SJCRH30 (cell line): ENCODE measurements around the gene LRRC32. TPM values are rescaled to one million over a fixed set of nuclear protein-coding genes. Genes with fewer than 3 reads are reported as not detected.

Experiments used
- DNase-seq, 2 experiments: peaks; one replicate each; pipeline ENCODE4 v3.0.0-alpha.2; 2015 to 2020
- H3K27ac ChIP-seq: fragments of 250-450 bp; sonication (Bioruptor Pico); 2 replicates; pipeline ENCODE4 v1.5.1; 2020; ENCODE audit warnings: mild to moderate bottlenecking, moderate library complexity
- H3K27me3 ChIP-seq: fragments of 250-450 bp; sonication (Bioruptor Pico); 2 replicates; pipeline ENCODE4 v1.5.1; 2020; ENCODE audit warnings: mild to moderate bottlenecking, moderate library complexity
- H3K36me3 ChIP-seq: fragments of 250-450 bp; sonication (Bioruptor Pico); 2 replicates; pipeline ENCODE4 v1.5.1; 2020; ENCODE audit warnings: mild to moderate bottlenecking, moderate library complexity
- H3K4me1 ChIP-seq: fragments of 250-450 bp; sonication (Bioruptor Pico); 2 replicates; pipeline ENCODE4 v1.5.1; 2020; ENCODE audit warnings: mild to moderate bottlenecking, moderate library complexity
- H3K4me3 ChIP-seq: fragments of 250-450 bp; sonication (Bioruptor Pico); 2 replicates; pipeline ENCODE4 v1.5.1; 2020; ENCODE audit warnings: mild to moderate bottlenecking, moderate library complexity
- H3K9me3 ChIP-seq: fragments of 250-450 bp; sonication (Bioruptor Pico); replicated peaks from 2 replicates; pipeline ENCODE4 v1.5.1; 2020; ENCODE audit warnings: mild to moderate bottlenecking, moderate library complexity
- total RNA-seq: library from RNA; depleted of rRNA; stranded (reverse); fragments of >200 nt; shearing (Covaris generic); gene quantifications from 2 replicates; pipeline ENCODE4 v1.2.3, GENCODE V29; 2014

LRRC32 gene
- total RNA-seq, 1 experiment from 2014 or later: 0.30 TPM

DNA sequence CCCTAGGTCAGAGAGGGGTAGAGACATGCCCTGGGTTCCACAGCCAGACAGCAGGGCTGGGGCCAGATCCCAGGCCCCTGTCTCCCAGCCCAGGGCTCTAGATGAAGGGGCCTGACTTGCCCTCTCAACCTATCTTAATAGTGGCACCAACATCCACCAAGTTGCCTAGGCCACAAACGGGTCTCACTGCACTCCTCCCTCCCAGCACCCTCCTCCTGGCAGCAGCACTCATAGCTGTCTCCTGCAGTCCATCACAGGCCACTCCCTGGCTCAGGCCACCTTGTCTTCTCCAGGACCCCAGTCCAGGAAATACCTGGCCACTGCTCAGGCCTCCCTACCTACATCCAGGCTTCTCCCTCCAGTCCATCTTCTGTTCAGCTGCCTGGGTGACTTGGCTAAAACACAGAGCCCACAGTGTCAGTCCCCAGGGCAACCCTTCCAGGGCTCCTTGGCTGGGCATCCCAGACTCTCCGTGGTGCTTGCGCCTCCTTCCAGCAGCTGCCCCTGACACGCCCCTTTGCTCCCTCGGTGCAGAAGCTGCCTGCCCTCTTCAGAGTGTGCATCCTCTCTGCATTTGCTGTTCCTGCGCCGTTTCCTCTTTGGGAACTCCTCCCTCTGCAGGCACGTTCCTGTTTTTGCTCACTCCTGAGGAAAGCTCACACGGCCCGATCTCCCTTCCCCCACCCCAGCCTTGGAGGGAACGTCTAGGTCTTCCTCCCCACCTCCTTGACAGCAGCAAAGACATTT, 40.5 kb downstream of the LRRC32 start:
- Histone ChIP-seq H3K27me3 (no peaks in the 10 kb centered on the region), H3K27ac (no peak overlapping the region), H3K4me1 (peaks cover 5% of the 10 kb centered on the region; the same call in 1 of the 2 replicates), H3K4me3 (no peak overlapping the region), H3K36me3 (no peaks in the 10 kb centered on the region), H3K9me3 (no peaks in the 10 kb centered on the region)
- peak; percentile 13 to 24 for DNase-seq

DNA sequence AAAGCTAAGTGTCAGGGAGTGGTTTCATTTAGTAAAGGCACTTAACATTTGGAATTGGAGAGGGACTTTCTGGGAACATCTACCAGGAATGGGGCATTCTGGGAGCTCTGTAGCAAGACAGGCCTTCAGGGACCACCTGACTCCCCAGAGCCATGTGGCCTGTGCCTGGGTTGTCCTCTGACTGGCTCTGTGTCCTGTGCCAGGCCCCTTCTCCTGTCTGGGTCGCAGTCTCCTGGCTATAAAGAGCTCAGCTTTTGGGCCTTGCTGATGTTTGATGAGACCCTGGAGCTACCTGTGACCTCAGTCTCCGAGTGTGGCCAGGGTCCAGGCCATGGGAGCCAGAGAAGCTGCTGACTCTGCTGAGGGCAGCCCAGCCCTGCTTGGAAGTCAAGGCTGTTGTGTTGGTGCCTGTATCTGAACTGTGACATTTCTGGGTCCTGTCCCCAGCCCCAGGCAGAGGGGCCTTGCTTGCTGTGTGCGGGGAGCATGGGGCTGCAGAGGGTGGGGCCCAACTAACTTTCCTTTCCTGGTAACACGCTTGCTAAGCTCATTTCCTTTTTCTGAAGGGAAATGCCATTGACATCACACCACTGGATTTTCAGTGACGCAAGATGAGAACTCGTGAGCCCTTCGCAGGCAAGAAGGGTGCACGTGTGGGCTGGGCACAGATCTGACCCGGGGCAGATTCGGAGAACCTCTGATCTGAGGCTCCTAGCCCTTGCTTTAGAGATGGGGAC, 41.3 kb downstream of the LRRC32 start:
- no peaks in the 10 kb centered on the region for H3K36me3 ChIP-seq
- no peak for DNase-seq
- no peak overlapping the region for H3K4me3 ChIP-seq
- no peaks in the 10 kb centered on the region for H3K9me3 ChIP-seq
- H3K27me3 ChIP-seq: no peaks in the 10 kb centered on the region
- H3K27ac ChIP-seq: no peak overlapping the region
- H3K4me1 ChIP-seq: peaks cover 5% of the 10 kb centered on the region; the same call in 1 of the 2 replicates

DNA sequence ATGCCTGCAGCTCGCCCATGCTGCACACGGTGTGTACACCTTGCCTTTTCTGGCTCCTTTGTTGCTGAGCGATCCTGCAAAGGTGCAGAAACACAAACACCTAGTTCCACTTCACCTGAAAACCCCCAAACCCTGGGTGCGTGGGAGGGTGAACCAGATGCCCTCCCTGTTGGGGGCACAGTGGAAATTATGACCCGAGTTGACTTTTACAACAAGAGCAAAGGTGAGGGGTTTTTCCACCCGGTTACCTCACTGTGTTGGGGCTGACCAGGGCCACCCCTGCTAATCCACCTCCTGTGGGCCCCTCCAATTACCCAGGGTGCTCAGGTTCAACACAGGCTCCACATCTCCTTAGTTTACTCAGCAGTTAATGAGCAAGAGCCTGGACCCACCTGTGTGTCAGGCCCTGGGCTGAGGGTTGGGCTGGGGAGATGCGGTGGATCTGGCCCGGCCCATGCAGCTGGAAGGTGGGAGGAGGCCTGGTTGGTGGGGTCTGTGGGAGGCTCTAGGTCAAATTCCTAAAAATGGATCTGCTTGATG, 42.1 kb downstream of the LRRC32 start:
- no peak for DNase-seq
- H3K27ac ChIP-seq: no peak overlapping the region
- H3K4me1 ChIP-seq: peaks cover 5% of the 10 kb centered on the region; the same call in 1 of the 2 replicates
- H3K9me3 ChIP-seq: no peaks in the 10 kb centered on the region
- no peak overlapping the region for H3K4me3 ChIP-seq
- no peaks in the 10 kb centered on the region for H3K36me3 ChIP-seq
- H3K27me3 ChIP-seq: no peaks in the 10 kb centered on the region

- no peak overlapping the region for H3K4me3 ChIP-seq
- no peak overlapping the region for H3K27ac ChIP-seq
- no peaks in the 10 kb centered on the region for H3K9me3 ChIP-seq
- H3K4me1 ChIP-seq: peaks cover 5% of the 10 kb centered on the region; the same call in 1 of the 2 replicates
- H3K36me3 ChIP-seq: no peaks in the 10 kb centered on the region
- DNase-seq: no peak
- H3K27me3 ChIP-seq: no peaks in the 10 kb centered on the region
Measured at GRCh38 chr11:76627606-76628005, 42.9 kb downstream of the LRRC32 start.

GRCh38 chr11:76626921-76627401, 43.6 kb downstream of the LRRC32 start:
- DNase-seq: peak; percentile 53 to 61

DNA sequence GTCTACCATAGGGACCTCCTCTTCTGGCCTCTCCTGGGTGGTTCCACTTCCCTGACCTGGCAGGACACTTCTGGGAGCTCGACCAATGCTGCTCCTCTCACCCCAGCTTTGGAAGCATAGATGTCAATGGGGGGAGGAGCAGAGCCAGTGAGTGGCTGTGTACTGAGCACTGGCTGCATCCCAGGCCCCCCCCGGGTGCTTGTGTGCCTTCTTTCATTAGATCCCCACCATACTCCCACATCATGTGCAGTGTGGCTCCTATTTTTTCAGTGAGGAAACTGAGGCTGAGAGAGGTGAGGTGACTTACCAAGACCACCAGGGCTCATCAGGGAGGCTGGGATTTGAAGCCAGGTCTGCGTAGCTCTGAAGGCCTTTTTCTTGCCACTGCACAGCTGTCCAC, 44.3 kb downstream of the LRRC32 start:
- no peak for DNase-seq
- H3K27ac ChIP-seq: no peak overlapping the region
- H3K27me3 ChIP-seq: no peaks in the 10 kb centered on the region
- peaks cover 5% of the 10 kb centered on the region; the same call in 1 of the 2 replicates for H3K4me1 ChIP-seq
- no peaks in the 10 kb centered on the region for H3K9me3 ChIP-seq
- no peaks in the 10 kb centered on the region for H3K36me3 ChIP-seq
- no peak overlapping the region for H3K4me3 ChIP-seq

More at GRCh38 chr11:76626921-76627401, 43.6 kb downstream of the LRRC32 start:
- no peaks in the 10 kb centered on the region for H3K9me3 ChIP-seq
- H3K4me1 ChIP-seq: peaks cover 5% of the 10 kb centered on the region; the same call in 1 of the 2 replicates
- no peaks in the 10 kb centered on the region for H3K36me3 ChIP-seq
- H3K27me3 ChIP-seq: no peaks in the 10 kb centered on the region
- H3K27ac ChIP-seq: no peak overlapping the region
- no peak overlapping the region for H3K4me3 ChIP-seq

- Histone ChIP-seq H3K36me3 (no peaks in the 10 kb centered on the region), H3K4me3 (no peak overlapping the region), H3K27me3 (no peaks in the 10 kb centered on the region), H3K27ac (no peak overlapping the region), H3K9me3 (no peaks in the 10 kb centered on the region), H3K4me1 (peaks cover 5% of the 10 kb centered on the region; the same call in 1 of the 2 replicates)
- no peak for DNase-seq
Measured at GRCh38 chr11:76625472-76626186, 44.9 kb downstream of the LRRC32 start.

GRCh38 chr11:76624500-76625379, 45.8 kb downstream of the LRRC32 start:
- Histone ChIP-seq H3K9me3 (no peaks in the 10 kb centered on the region), H3K4me3 (no peak overlapping the region), H3K36me3 (no peaks in the 10 kb centered on the region), H3K4me1 (peaks cover 5% of the 10 kb centered on the region; the same call in 1 of the 2 replicates), H3K27ac (no peak overlapping the region), H3K27me3 (no peaks in the 10 kb centered on the region)
- DNase-seq: no peak

DNA sequence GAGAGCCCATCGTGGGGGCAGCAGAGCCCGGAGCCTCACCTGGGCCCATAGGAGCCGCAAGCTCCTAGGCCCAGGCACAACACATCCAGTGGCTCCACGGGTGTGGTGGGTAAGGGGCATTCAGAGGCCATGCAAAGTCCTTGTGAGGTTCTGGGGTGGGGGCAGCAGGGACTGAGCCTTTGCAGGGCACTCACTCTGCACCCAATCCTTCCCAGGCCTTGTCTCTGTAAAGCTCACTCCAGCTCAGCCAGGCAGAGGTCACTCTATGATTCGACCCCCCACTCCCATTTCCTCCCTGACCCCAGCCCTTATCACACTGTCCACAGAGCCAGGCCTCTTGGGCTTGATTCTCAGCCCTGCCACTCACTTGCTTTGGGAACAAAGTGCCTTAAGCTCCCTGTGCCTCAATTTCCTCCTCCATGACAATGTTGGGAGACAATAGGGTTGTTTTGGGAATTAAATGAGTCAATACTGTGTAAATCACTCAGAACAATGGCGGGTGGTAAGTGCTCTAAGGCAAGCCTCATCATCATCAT, 46.6 kb downstream of the LRRC32 start:
- Histone ChIP-seq H3K27ac (no peak overlapping the region), H3K36me3 (no peaks in the 10 kb centered on the region), H3K4me1 (peaks cover 5% of the 10 kb centered on the region; the same call in 1 of the 2 replicates), H3K27me3 (no peaks in the 10 kb centered on the region), H3K4me3 (no peak overlapping the region), H3K9me3 (no peaks in the 10 kb centered on the region)
- DNase-seq: no peak

GRCh38 chr11:76623171-76623883, 47.2 kb downstream of the LRRC32 start:
- Histone ChIP-seq H3K9me3 (no peaks in the 10 kb centered on the region), H3K4me1 (peaks cover 5% of the 10 kb centered on the region; the same call in 1 of the 2 replicates), H3K4me3 (no peak overlapping the region), H3K27me3 (no peaks in the 10 kb centered on the region), H3K36me3 (no peaks in the 10 kb centered on the region), H3K27ac (no peak overlapping the region)
- DNase-seq: no peak

GRCh38 chr11:76622493-76623094, 48.0 kb downstream of the LRRC32 start:
- H3K27me3 ChIP-seq: no peaks in the 10 kb centered on the region

GRCh38 chr11:76621868-76622267, 48.7 kb downstream of the LRRC32 start:
- Histone ChIP-seq H3K4me3 (no peak overlapping the region), H3K36me3 (no peaks in the 10 kb centered on the region), H3K4me1 (peaks cover 5% of the 10 kb centered on the region; the same call in 1 of the 2 replicates), H3K9me3 (no peaks in the 10 kb centered on the region), H3K27me3 (no peaks in the 10 kb centered on the region), H3K27ac (no peak overlapping the region)
- no peak for DNase-seq

More at GRCh38 chr11:76622493-76623094, 48.0 kb downstream of the LRRC32 start:
- Histone ChIP-seq H3K36me3 (no peaks in the 10 kb centered on the region), H3K4me3 (no peak overlapping the region), H3K9me3 (no peaks in the 10 kb centered on the region), H3K4me1 (peaks cover 5% of the 10 kb centered on the region; the same call in 1 of the 2 replicates), H3K27ac (no peak overlapping the region)
- DNase-seq: no peak
